Panc1 (cell line): Measurements from ENCODE around the gene ARG2. TPM values are rescaled to one million over a fixed set of nuclear protein-coding genes. Genes with fewer than 3 reads are reported as not detected.
"Not testable (repeated sequence)": the region's sequence is repeated elsewhere in the genome, so short reads cannot be mapped to it uniquely, and the experiment has no call there.

Source experiments
- ATAC-seq: fragments of 200-7000 bp; cut with Tn5 transposase; 2 replicates; pipeline ENCODE4 v1.9.1; 2020; ENCODE audit warnings: mild to moderate bottlenecking, moderate library complexity
- BruUV-seq: library from RNA; stranded (reverse); fragments of 400-500 nt; replicated peaks from 2 replicates; lab custom pipeline; 2021; lab: Mats Ljungman, UMichigan
- CTCF ChIA-PET: fragments of 300-600 bp; sonication (Branson Sonifier 250); formaldehyde crosslinking; loops from one replicate; lab custom pipeline; 2022; ENCODE audit warnings: antibody characterized with exemption; lab: Charles Lee
- POLR2A ChIA-PET: fragments of 300-600 bp; sonication (Branson Sonifier 250); formaldehyde crosslinking; loops from one replicate; lab custom pipeline; 2022; ENCODE audit warnings: antibody characterized with exemption; lab: Charles Lee
- DNase-seq: peaks from one replicate; pipeline ENCODE4 v3.0.0-alpha.2; 2010; ENCODE audit warnings: low read depth, low spot score
- H3K27ac ChIP-seq: 2 replicates; pipeline ENCODE4 v1.5.1; 2011; ENCODE audit warnings: mild to moderate bottlenecking, low read length, inconsistent platforms
- H3K27me3 ChIP-seq: fragments of 200-500 bp; sonication (Bioruptor generic); 2 replicates; pipeline ENCODE4 v1.6.0; 2014; ENCODE audit warnings: low read length, inconsistent platforms; ENCODE audit not compliant: control insufficient read depth, insufficient read depth
- H3K36me3 ChIP-seq: fragments of 200-500 bp; sonication (Bioruptor generic); 2 replicates; pipeline ENCODE4 v1.5.1; 2014; ENCODE audit warnings: inconsistent platforms, mild to moderate bottlenecking, low read length, moderate library complexity; ENCODE audit not compliant: control insufficient read depth, insufficient read depth
- H3K4me1 ChIP-seq: 2 replicates; pipeline ENCODE4 v1.5.1; 2011; ENCODE audit warnings: inconsistent platforms, mild to moderate bottlenecking, low read length, moderate library complexity; ENCODE audit not compliant: control insufficient read depth, insufficient read depth
- H3K4me3 ChIP-seq, 2 experiments: 2 replicates each; pipeline ENCODE4 v1.5.1; 2011 to 2012; ENCODE audit warnings: low read depth in 2 of 2, low read length in 2 of 2, mild to moderate bottlenecking in 2 of 2, inconsistent platforms in 1 of 2, moderate library complexity in 1 of 2
- H3K9me3 ChIP-seq: fragments of 200-500 bp; sonication (Bioruptor generic); 2 replicates; pipeline ENCODE4 v1.5.1; 2014; ENCODE audit warnings: low read depth, mild to moderate bottlenecking, inconsistent platforms, low read length, moderate library complexity; ENCODE audit not compliant: control insufficient read depth, insufficient read depth
- CTCF ChIP-seq: fragments of 450-650 bp; IDR thresholded peaks from 2 replicates; pipeline ENCODE4 v1.5.1; 2017; ENCODE audit warnings: mild to moderate bottlenecking
- POLR2AphosphoS5 ChIP-seq: IDR thresholded peaks from 2 replicates; pipeline ENCODE4 v1.6.1; 2012; ENCODE audit warnings: mild to moderate bottlenecking, low read depth, low read length, moderate library complexity
- REST ChIP-seq, 2 experiments: IDR thresholded peaks; 2 replicates each; pipeline ENCODE4 v1.6.1; 2011 to 2012; ENCODE audit warnings: low read depth in 2 of 2, control low read depth in 1 of 2, low read length in 1 of 2, mild to moderate bottlenecking in 1 of 2, moderate library complexity in 1 of 2; ENCODE audit not compliant: insufficient read depth in 1 of 2
- SIN3A ChIP-seq: IDR thresholded peaks from 2 replicates; pipeline ENCODE4 v1.6.1; 2012; ENCODE audit warnings: low read depth, mild to moderate bottlenecking, low read length, moderate library complexity, borderline replicate concordance; ENCODE audit not compliant: insufficient read depth
- TCF7L2 ChIP-seq: IDR thresholded peaks from 2 replicates; pipeline ENCODE4 v1.6.1; 2011; ENCODE audit warnings: mild to moderate bottlenecking, low read depth, low read length, inconsistent platforms
- in situ Hi-C: cut with HindIII; loops from 2 replicates; pipeline ENCODE4 v1.10.0; 2016; ENCODE audit warnings: low sequenced_read_pairs, low pct_unique_long_range_greater_than_20kb
- intact Hi-C: fragments of 100-400 bp; cut with micrococcal nuclease; formaldehyde crosslinking; loops from one replicate; pipeline ENCODE4 v1.10.0; 2022; ENCODE audit not compliant: unreplicated experiment
- total RNA-seq: library from RNA; stranded (reverse); gene quantifications from one replicate; pipeline ENCODE4 v1.2.1, GENCODE V29; 2021; ENCODE audit not compliant: unreplicated experiment

ARG2 gene
- total RNA-seq, 1 experiment from 2014 or later: 1.1 TPM

GRCh38 chr14:67622675-67623074, 3.0 kb downstream of the ARG2 start:
- Histone ChIP-seq H3K27ac (0 out of 2 replicates have a peak overlapping the region, but pooled peaks have one; percentile 44), H3K4me3 (no peak overlapping the region), H3K36me3 (no peaks in the 10 kb centered on the region), H3K9me3 (no peaks in the 10 kb centered on the region), H3K27me3 (no peaks in the 10 kb centered on the region), H3K4me1 (peaks cover 9% of the 10 kb centered on the region)
- intact Hi-C loops: no loop called here
- TF ChIP-seq TCF7L2: no peak
- TF ChIP-seq CTCF: no peak
- no peak for TF ChIP-seq SIN3A
- TF ChIP-seq REST (IDR thresholded peaks at IDR 0.05; ENCODE audit: insufficient read depth in 1 of 2, low read depth in 2 of 2, low read length in 1 of 2): no peak
- no peak for TF ChIP-seq POLR2AphosphoS5
- DNase-seq (no peak), ATAC-seq (peak; percentile 57)
- in situ Hi-C loops: no loop called here
- ChIA-PET CTCF (interaction anchor here (0.6 kb wide), 1 partner anchor 1131 kb away, joined by 3 read pairs; no protein-coding TSS in a partner anchor), POLR2A (no interaction called here)
- no TSS peak for BruUV-seq

- intact Hi-C loops (no loop called here), in situ Hi-C loops (no loop called here)
- CTCF ChIA-PET: no interaction called here
- H3K4me3 ChIP-seq: no peak overlapping the region
- POLR2A ChIA-PET: interaction anchor here (0.6 kb wide), 1 partner anchor 17 kb away, joined by 3 read pairs; no protein-coding TSS in a partner anchor
- no peaks in the 10 kb centered on the region for H3K27me3 ChIP-seq
- 0 out of 2 replicates have a peak overlapping the region, but pooled peaks have one; percentile 44 for H3K27ac ChIP-seq
- no peaks in the 10 kb centered on the region for H3K36me3 ChIP-seq
- no TSS peak for BruUV-seq
- DNase-seq (no peak), ATAC-seq (no peak)
- H3K9me3 ChIP-seq: no peaks in the 10 kb centered on the region
- TF ChIP-seq CTCF (no peak), POLR2AphosphoS5 (no peak), TCF7L2 (no peak), SIN3A (no peak), REST (IDR thresholded peaks at IDR 0.05; ENCODE audit: insufficient read depth in 1 of 2, low read depth in 2 of 2, low read length in 1 of 2) (no peak)
- peaks cover 9% of the 10 kb centered on the region for H3K4me1 ChIP-seq
Measured at GRCh38 chr14:67623114-67623513, 3.4 kb downstream of the ARG2 start.

- H3K4me1 ChIP-seq, in situ Hi-C loops, H3K27ac ChIP-seq, intact Hi-C loops, H3K4me3 ChIP-seq, DNase-seq, BruUV-seq, ATAC-seq, POLR2A ChIA-PET, H3K36me3 ChIP-seq, H3K9me3 ChIP-seq, H3K27me3 ChIP-seq: not testable (repeated sequence)
- CTCF ChIA-PET: interaction anchor here (0.7 kb wide), 1 partner anchor 207 kb away, joined by 4 read pairs; no protein-coding TSS in a partner anchor
Measured at GRCh38 chr14:67626131-67626530, 6.4 kb downstream of the ARG2 start.
